ENCODE data around the gene RDH16.

Gene RDH16

GRCh38 chr12:56957229-56958052 lies at the start of gene RDH16:
TSS of gene RDH16 (minus strand) at chr12:56957608. CDS start at chr12:56957462, 146 bp downstream.
- Histone ChIP-seq H3K9ac (ENCODE audit: low read depth in 1 of 2, low read length in 2 of 2) (no peak within 1 kb of the TSS), H3K27me3 (ENCODE audit: control insufficient read depth in 2 of 2, insufficient read depth in 2 of 2, low read length in 2 of 2) (no peaks in the 10 kb centered on the region), H3K9me3 (ENCODE audit: control insufficient read depth in 2 of 2, low read length in 2 of 2) (peaks cover 3% of the 10 kb centered on the region in 2 donors), H3K4me3 (ENCODE audit: low read length in 2 of 2) (no peak within 1 kb of the TSS), H3K4me1 (ENCODE audit: control insufficient read depth in 2 of 2, insufficient read depth in 2 of 2, low read length in 2 of 2) (peaks cover 0 to 2% of the 10 kb centered on the region in 2 donors), H3K36me3 (ENCODE audit: control insufficient read depth in 2 of 2, insufficient read depth in 2 of 2, low read length in 2 of 2) (no peaks in the 10 kb centered on the region), H3K27ac (ENCODE audit: low read depth in 2 of 2, low read length in 2 of 2) (no peak within 1 kb of the TSS)

DNA sequence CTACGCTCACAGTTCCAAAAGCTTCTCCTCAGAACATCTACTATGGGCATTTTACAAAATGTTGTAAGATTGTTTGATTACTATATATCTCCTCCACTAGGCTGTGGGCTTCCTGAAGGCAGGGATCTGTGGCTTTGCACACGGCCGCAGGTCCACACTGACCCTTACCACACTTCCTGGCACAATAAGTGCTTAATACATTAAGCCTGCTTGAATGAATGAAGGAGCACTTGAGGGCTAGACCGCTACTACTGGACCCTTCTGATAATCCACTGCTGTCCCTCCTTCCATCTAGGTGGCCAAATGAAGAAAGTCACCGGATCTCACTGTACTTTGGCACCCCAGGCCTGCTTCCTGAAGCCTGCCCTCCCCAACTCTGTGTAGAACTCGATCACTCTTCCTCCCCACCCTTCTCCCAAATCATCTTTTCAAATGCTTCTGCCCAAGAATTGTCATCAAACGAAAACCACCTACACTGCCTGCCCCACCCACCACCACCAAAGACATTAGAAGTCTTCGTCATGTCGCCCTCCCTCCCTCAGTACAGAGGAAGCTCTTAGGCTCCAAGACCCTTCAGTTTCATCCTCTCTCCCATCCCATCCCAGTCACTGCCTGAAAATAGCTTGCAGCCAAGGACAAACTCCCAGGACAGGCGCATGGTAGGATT lies 49.5 kb upstream of the RDH16 start:
- no peaks in the 10 kb centered on the region for H3K9me3 ChIP-seq (ENCODE audit: control insufficient read depth in 2 of 2, low read length in 2 of 2)
- H3K27ac ChIP-seq (ENCODE audit: low read depth in 2 of 2, low read length in 2 of 2): peak overlapping the region in 1 of 2 donors; percentile 32
- H3K27me3 ChIP-seq (ENCODE audit: control insufficient read depth in 2 of 2, insufficient read depth in 2 of 2, low read length in 2 of 2): no peaks in the 10 kb centered on the region
- H3K36me3 ChIP-seq (ENCODE audit: control insufficient read depth in 2 of 2, insufficient read depth in 2 of 2, low read length in 2 of 2): peaks cover 21 to 25% of the 10 kb centered on the region in 2 donors
- peaks cover 5 to 11% of the 10 kb centered on the region in 2 donors for H3K4me1 ChIP-seq (ENCODE audit: control insufficient read depth in 2 of 2, insufficient read depth in 2 of 2, low read length in 2 of 2)
- peak overlapping the region; percentile 42 to 67 for H3K4me3 ChIP-seq (ENCODE audit: low read length in 2 of 2)
- H3K9ac ChIP-seq (ENCODE audit: low read depth in 1 of 2, low read length in 2 of 2): peak overlapping the region in 1 of 2 donors; percentile 65

DNA sequence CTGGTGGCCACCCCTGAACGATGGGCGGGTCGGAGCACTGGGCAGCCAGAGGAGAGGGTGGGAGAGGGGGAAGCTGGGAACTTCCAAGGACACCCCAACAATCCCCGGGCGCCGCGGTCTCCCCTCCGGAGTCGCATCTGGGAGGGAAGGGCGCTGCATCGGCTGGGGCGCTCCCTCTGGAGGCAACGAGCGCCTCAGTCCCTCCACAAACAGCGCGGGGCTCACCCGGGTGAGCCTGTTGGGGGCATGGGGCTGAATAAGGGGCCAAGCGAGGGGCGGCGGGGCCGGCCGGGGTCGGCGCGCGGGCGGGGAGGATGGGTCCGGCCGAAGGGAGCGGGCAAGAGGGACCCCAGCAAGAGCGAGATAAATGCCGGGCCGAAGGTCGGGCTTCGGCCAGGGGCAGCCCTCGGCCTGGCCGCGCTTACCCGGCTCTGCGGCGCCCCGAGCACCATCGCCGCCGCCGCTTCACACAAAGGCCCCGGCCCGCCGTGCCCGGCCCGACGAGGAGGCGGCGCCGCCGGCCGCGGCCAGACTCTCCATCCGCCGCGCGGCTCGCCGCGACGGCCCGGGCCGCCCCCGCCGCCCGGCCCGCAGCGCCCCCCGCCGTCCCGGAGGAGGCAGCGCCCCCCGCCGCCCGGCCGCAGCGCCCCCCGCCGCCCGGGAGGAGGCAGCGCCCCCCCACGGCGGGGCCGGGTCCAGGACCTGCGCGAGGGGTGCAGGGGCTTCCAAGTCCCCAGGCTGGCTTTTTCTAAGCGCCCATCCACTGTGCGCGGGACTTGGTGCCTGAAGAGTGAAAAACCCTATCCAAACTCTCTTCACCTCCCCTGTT lies 48.8 kb upstream of the RDH16 start, which contains the start of gene ZBTB39:
ZBTB39 (minus strand) TSS at position 567 of the 829 bp plus-strand sequence. CDS start 1,629 bp downstream, outside the sequence.
- Histone ChIP-seq H3K36me3 (ENCODE audit: control insufficient read depth in 2 of 2, insufficient read depth in 2 of 2, low read length in 2 of 2) (peaks cover 21 to 27% of the 10 kb centered on the region in 2 donors), H3K27ac (ENCODE audit: low read depth in 2 of 2, low read length in 2 of 2) (peak within 1 kb of the TSS; percentile 17 to 52), H3K9ac (ENCODE audit: low read depth in 1 of 2, low read length in 2 of 2) (peak within 1 kb of the TSS; percentile 65 to 70), H3K9me3 (ENCODE audit: control insufficient read depth in 2 of 2, low read length in 2 of 2) (no peaks in the 10 kb centered on the region), H3K4me3 (ENCODE audit: low read length in 2 of 2) (peak within 1 kb of the TSS; percentile 77 to 78), H3K4me1 (ENCODE audit: control insufficient read depth in 2 of 2, insufficient read depth in 2 of 2, low read length in 2 of 2) (peaks cover 10 to 11% of the 10 kb centered on the region in 2 donors), H3K27me3 (ENCODE audit: control insufficient read depth in 2 of 2, insufficient read depth in 2 of 2, low read length in 2 of 2) (no peaks in the 10 kb centered on the region)

GRCh38 chr12:57004651-57005050 lies 47.2 kb upstream of the RDH16 start:
- Histone ChIP-seq H3K9me3 (ENCODE audit: control insufficient read depth in 2 of 2, low read length in 2 of 2) (no peaks in the 10 kb centered on the region), H3K27ac (ENCODE audit: low read depth in 2 of 2, low read length in 2 of 2) (no peak overlapping the region), H3K27me3 (ENCODE audit: control insufficient read depth in 2 of 2, insufficient read depth in 2 of 2, low read length in 2 of 2) (no peaks in the 10 kb centered on the region), H3K4me3 (ENCODE audit: low read length in 2 of 2) (no peak overlapping the region), H3K4me1 (ENCODE audit: control insufficient read depth in 2 of 2, insufficient read depth in 2 of 2, low read length in 2 of 2) (peaks cover 10 to 11% of the 10 kb centered on the region in 2 donors), H3K36me3 (ENCODE audit: control insufficient read depth in 2 of 2, insufficient read depth in 2 of 2, low read length in 2 of 2) (peaks cover 29 to 31% of the 10 kb centered on the region in 2 donors), H3K9ac (ENCODE audit: low read depth in 1 of 2, low read length in 2 of 2) (no peak overlapping the region)

DNA sequence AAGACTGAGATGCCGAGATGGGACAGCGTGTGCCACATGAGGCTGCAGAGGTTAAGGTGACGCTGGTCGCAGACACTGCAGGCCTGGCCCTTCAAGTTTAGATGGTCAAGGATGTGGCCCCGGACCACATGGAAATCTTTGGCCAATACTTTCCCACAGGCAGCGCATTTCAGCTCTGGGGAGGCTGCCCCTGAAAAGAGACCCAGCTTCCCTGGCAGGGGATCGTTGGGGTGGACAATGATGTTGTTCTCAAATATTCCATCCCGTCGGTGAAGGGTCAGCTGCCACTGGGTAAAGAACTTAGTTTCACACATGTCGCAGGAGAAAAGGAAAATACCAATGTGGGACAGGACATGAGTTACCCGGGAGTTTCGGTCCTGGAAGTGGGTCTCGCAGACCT lies 46.0 kb upstream of the RDH16 start:
- Histone ChIP-seq H3K9ac (ENCODE audit: low read depth in 1 of 2, low read length in 2 of 2) (no peak overlapping the region), H3K27me3 (ENCODE audit: control insufficient read depth in 2 of 2, insufficient read depth in 2 of 2, low read length in 2 of 2) (no peaks in the 10 kb centered on the region), H3K9me3 (ENCODE audit: control insufficient read depth in 2 of 2, low read length in 2 of 2) (no peaks in the 10 kb centered on the region), H3K27ac (ENCODE audit: low read depth in 2 of 2, low read length in 2 of 2) (no peak overlapping the region), H3K4me3 (ENCODE audit: low read length in 2 of 2) (no peak overlapping the region), H3K36me3 (ENCODE audit: control insufficient read depth in 2 of 2, insufficient read depth in 2 of 2, low read length in 2 of 2) (peaks cover 29 to 33% of the 10 kb centered on the region in 2 donors), H3K4me1 (ENCODE audit: control insufficient read depth in 2 of 2, insufficient read depth in 2 of 2, low read length in 2 of 2) (peaks cover 10 to 11% of the 10 kb centered on the region in 2 donors)

GRCh38 chr12:57001448-57001906 lies 44.1 kb upstream of the RDH16 start:
- Histone ChIP-seq H3K9ac (ENCODE audit: low read depth in 1 of 2, low read length in 2 of 2) (no peak overlapping the region), H3K4me3 (ENCODE audit: low read length in 2 of 2) (no peak overlapping the region), H3K27ac (ENCODE audit: low read depth in 2 of 2, low read length in 2 of 2) (no peak overlapping the region), H3K27me3 (ENCODE audit: control insufficient read depth in 2 of 2, insufficient read depth in 2 of 2, low read length in 2 of 2) (no peaks in the 10 kb centered on the region), H3K4me1 (ENCODE audit: control insufficient read depth in 2 of 2, insufficient read depth in 2 of 2, low read length in 2 of 2) (peaks cover 5 to 7% of the 10 kb centered on the region in 2 donors), H3K9me3 (ENCODE audit: control insufficient read depth in 2 of 2, low read length in 2 of 2) (no peaks in the 10 kb centered on the region), H3K36me3 (ENCODE audit: control insufficient read depth in 2 of 2, insufficient read depth in 2 of 2, low read length in 2 of 2) (peaks cover 29 to 35% of the 10 kb centered on the region in 2 donors)

- no peak overlapping the region for H3K4me3 ChIP-seq (ENCODE audit: low read length in 2 of 2)
- H3K27ac ChIP-seq (ENCODE audit: low read depth in 2 of 2, low read length in 2 of 2): no peak overlapping the region
- no peak overlapping the region for H3K9ac ChIP-seq (ENCODE audit: low read depth in 1 of 2, low read length in 2 of 2)
- no peaks in the 10 kb centered on the region for H3K9me3 ChIP-seq (ENCODE audit: control insufficient read depth in 2 of 2, low read length in 2 of 2)
- no peaks in the 10 kb centered on the region for H3K27me3 ChIP-seq (ENCODE audit: control insufficient read depth in 2 of 2, insufficient read depth in 2 of 2, low read length in 2 of 2)
- peaks cover 3 to 5% of the 10 kb centered on the region in 2 donors for H3K4me1 ChIP-seq (ENCODE audit: control insufficient read depth in 2 of 2, insufficient read depth in 2 of 2, low read length in 2 of 2)
- peaks cover 29 to 38% of the 10 kb centered on the region in 2 donors for H3K36me3 ChIP-seq (ENCODE audit: control insufficient read depth in 2 of 2, insufficient read depth in 2 of 2, low read length in 2 of 2)
These were observed 43.0 kb upstream of the RDH16 start for GRCh38 chr12:57000393-57000792.

GRCh38 chr12:56999456-56999855 lies 42.0 kb upstream of the RDH16 start:
- Histone ChIP-seq H3K4me3 (ENCODE audit: low read length in 2 of 2) (no peak overlapping the region), H3K36me3 (ENCODE audit: control insufficient read depth in 2 of 2, insufficient read depth in 2 of 2, low read length in 2 of 2) (peaks cover 27 to 40% of the 10 kb centered on the region in 2 donors), H3K27me3 (ENCODE audit: control insufficient read depth in 2 of 2, insufficient read depth in 2 of 2, low read length in 2 of 2) (no peaks in the 10 kb centered on the region), H3K9ac (ENCODE audit: low read depth in 1 of 2, low read length in 2 of 2) (no peak overlapping the region), H3K27ac (ENCODE audit: low read depth in 2 of 2, low read length in 2 of 2) (no peak overlapping the region), H3K9me3 (ENCODE audit: control insufficient read depth in 2 of 2, low read length in 2 of 2) (no peaks in the 10 kb centered on the region), H3K4me1 (ENCODE audit: control insufficient read depth in 2 of 2, insufficient read depth in 2 of 2, low read length in 2 of 2) (peaks cover 0 to 5% of the 10 kb centered on the region in 2 donors)

- H3K4me1 ChIP-seq (ENCODE audit: control insufficient read depth in 2 of 2, insufficient read depth in 2 of 2, low read length in 2 of 2): peaks cover 0 to 5% of the 10 kb centered on the region in 2 donors
- H3K9ac ChIP-seq (ENCODE audit: low read depth in 1 of 2, low read length in 2 of 2): no peak overlapping the region
- H3K9me3 ChIP-seq (ENCODE audit: control insufficient read depth in 2 of 2, low read length in 2 of 2): no peaks in the 10 kb centered on the region
- no peaks in the 10 kb centered on the region for H3K27me3 ChIP-seq (ENCODE audit: control insufficient read depth in 2 of 2, insufficient read depth in 2 of 2, low read length in 2 of 2)
- H3K4me3 ChIP-seq (ENCODE audit: low read length in 2 of 2): no peak overlapping the region
- H3K27ac ChIP-seq (ENCODE audit: low read depth in 2 of 2, low read length in 2 of 2): no peak overlapping the region
- peaks cover 22 to 35% of the 10 kb centered on the region in 2 donors for H3K36me3 ChIP-seq (ENCODE audit: control insufficient read depth in 2 of 2, insufficient read depth in 2 of 2, low read length in 2 of 2)
These were observed 41.6 kb upstream of the RDH16 start for GRCh38 chr12:56998981-56999380.

All from mucosa of rectum (tissue), 2 donors.